Hematopoietic multipotent progenitor cell treated with erythropoietin and hydrocortisone succinate and interleukin-3 and kit ligand, for 6 days (in vitro differentiated cells): ENCODE results near the gene FRK.

ENCODE experiments used
- DNase-seq: peaks from one replicate; pipeline ENCODE4 v3.0.0-alpha.2; 2015

Gene FRK

DNA sequence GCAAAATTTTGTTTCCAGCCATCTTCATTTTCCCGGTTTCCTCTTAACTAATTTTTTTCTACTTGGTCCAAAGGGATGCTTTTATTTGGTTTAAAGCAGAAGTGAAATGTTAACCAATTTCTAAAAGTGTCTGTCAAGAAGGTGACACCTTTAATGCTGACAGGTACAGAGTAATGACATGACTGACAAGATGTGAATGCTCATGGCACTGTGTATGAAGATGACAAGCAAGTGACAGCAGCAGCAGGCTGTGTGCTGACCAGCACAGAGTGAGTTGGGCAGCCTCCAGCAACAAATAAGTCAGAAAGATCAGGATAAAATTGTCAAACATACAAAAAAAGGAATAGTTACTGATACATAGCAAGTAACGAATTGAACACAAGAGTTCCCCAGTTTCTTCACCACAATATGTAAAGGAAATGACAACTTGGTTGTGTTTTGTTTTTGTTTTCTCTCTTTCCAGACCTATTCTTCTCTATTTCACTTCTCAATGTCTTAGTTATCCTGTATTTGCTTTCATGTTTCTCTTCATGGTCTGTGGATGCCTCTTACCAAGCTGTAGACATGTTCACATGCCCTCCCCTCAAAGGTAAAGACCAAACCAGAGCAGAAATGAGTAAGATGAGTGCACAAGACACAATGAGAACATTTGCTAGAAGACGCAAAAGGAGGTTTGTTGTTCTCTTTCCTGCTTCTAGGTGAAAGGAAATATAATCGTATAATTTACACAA lies 174.9 kb downstream of the FRK start:
- no peak for DNase-seq

DNA sequence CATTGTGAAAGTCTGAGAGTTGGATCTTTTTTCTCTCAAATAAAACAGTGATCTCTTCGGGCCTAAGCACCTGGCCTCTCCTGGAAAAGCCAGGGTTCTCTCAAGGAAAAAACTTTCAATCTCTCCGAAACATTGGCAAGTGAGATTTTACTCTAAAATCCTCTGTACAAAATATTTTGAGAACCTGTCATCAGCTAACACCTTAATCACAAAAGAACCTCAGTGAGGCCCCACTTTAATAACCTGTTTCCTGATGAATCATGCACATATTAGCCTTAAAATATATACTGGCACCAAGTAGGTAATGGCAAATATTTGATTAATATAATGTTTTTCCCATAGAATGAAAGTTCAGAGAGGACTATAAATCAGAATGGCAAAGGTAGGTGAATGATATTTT lies 177.9 kb downstream of the FRK start:
- no peak for DNase-seq

DNA sequence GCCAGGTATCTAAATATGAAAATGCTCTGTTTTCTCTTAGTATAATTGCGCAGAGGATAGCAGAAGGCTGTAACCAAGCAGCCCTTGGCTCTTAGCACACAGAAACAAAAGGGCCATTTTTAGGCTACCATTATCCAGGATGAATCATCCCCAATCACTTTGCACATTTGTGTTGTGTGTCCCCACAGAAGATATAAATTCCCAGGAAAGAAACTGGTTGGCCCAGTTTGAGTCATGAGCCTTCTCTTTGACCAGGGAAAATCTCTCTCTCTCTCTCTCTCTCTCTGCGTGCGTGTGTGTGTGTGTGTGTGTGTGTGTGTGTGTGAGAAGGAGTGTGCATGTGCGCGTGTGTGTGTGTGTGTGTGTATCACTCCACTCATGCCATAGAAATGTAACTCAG lies 178.5 kb downstream of the FRK start:
- no peak for DNase-seq
